Measurements from ENCODE around the gene HK1.

HK1 gene

GRCh38 chr10:69374931-69375306, 96.6 kb downstream of the HK1 start:
- Histone ChIP-seq H3K4me3 (ENCODE audit: low read depth, low read length, poor library complexity, severe bottlenecking) (no peak overlapping the region), H3K9me3 (ENCODE audit: low read length) (no peaks in the 10 kb centered on the region), H3K27ac (ENCODE audit: low read depth, low read length, poor library complexity, severe bottlenecking) (no peak overlapping the region), H3K36me3 (ENCODE audit: insufficient read depth, low read length) (peaks cover 73% of the 10 kb centered on the region), H2AFZ (ENCODE audit: low read length) (no peak overlapping the region), H3K9me2 (ENCODE audit: low read depth, low read length) (no peaks in the 10 kb centered on the region), H3K4me2 (ENCODE audit: low read length) (no peak overlapping the region), H4K20me1 (ENCODE audit: insufficient read depth, low read length) (no peaks in the 10 kb centered on the region), H3K79me2 (ENCODE audit: insufficient read depth, low read length) (no peaks in the 10 kb centered on the region), H3K4me1 (ENCODE audit: insufficient read depth, low read length, severe bottlenecking) (peaks cover 7% of the 10 kb centered on the region), H3K27me3 (ENCODE audit: insufficient read depth, low read length) (no peaks in the 10 kb centered on the region), H3K9ac (ENCODE audit: low read length) (no peak overlapping the region), H3F3A (ENCODE audit: insufficient read depth, low read length) (no peaks in the 10 kb centered on the region)
- TF ChIP-seq, protein P1, sequence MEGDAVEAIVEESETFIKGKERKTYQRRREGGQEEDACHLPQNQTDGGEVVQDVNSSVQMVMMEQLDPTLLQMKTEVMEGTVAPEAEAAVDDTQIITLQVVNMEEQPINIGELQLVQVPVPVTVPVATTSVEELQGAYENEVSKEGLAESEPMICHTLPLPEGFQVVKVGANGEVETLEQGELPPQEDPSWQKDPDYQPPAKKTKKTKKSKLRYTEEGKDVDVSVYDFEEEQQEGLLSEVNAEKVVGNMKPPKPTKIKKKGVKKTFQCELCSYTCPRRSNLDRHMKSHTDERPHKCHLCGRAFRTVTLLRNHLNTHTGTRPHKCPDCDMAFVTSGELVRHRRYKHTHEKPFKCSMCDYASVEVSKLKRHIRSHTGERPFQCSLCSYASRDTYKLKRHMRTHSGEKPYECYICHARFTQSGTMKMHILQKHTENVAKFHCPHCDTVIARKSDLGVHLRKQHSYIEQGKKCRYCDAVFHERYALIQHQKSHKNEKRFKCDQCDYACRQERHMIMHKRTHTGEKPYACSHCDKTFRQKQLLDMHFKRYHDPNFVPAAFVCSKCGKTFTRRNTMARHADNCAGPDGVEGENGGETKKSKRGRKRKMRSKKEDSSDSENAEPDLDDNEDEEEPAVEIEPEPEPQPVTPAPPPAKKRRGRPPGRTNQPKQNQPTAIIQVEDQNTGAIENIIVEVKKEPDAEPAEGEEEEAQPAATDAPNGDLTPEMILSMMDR (IDR thresholded peaks at IDR 0.05; ENCODE audit: low read length) = no peak
- no peak for TF ChIP-seq EZH2 (IDR thresholded peaks at IDR 0.05; ENCODE audit: borderline replicate concordance, low read length)

DNA sequence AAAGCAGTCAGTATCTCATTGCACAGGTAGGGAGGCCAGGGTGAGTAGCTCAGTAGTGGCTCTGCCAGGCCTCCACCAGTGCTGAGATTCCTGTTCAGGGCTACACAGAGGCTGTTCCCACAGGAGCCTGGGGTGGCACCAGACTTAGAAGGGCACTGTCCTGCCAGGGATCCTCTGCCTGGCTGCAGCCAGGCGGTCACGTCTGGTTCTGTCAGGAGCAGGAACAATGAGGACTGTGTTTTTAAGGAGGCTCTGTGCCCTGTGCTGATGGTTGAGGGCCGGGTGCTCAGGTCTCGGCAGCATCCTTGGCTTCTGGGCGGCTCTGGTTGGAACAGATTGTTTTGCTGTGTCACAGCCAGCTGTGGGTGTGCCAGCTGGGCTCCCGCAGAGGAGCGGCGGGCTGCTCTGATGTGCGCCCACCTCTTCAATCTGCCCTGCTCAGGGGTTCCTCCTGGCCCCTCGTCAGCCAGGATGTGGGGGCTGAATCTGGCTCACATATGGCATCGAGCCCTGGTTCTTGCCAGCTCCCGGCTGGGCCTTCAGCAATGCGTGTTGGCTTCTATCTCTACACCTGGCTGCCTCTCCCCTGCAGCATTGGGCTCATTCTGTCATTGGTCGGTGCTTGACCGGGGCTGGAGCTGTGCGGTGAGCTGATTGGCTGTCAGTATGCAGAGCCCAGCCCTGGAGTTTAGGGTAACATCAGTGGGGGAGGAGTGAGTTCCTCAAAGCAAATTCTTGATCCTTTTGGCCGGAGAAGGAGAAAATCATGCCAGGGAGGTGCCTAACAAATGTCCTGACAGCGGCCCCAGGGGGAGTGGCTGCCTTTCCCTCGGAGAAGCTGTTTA, 97.2 kb downstream of the HK1 start:
- no peak overlapping the region for H3K4me2 ChIP-seq (ENCODE audit: low read length)
- H3K9ac ChIP-seq (ENCODE audit: low read length) = no peak overlapping the region
- no peak overlapping the region for H3K27ac ChIP-seq (ENCODE audit: low read depth, low read length, poor library complexity, severe bottlenecking)
- H2AFZ ChIP-seq (ENCODE audit: low read length) = no peak overlapping the region
- H3K36me3 ChIP-seq (ENCODE audit: insufficient read depth, low read length) = peaks cover 72% of the 10 kb centered on the region
- H3K4me1 ChIP-seq (ENCODE audit: insufficient read depth, low read length, severe bottlenecking) = peaks cover 7% of the 10 kb centered on the region
- H3F3A ChIP-seq (ENCODE audit: insufficient read depth, low read length) = no peaks in the 10 kb centered on the region
- TF ChIP-seq EZH2 (IDR thresholded peaks at IDR 0.05; ENCODE audit: borderline replicate concordance, low read length) = no peak
- TF ChIP-seq, protein P1 (IDR thresholded peaks at IDR 0.05; ENCODE audit: low read length) = no peak
- H3K9me2 ChIP-seq (ENCODE audit: low read depth, low read length) = no peaks in the 10 kb centered on the region
- H3K9me3 ChIP-seq (ENCODE audit: low read length) = no peaks in the 10 kb centered on the region
- H3K79me2 ChIP-seq (ENCODE audit: insufficient read depth, low read length) = no peaks in the 10 kb centered on the region
- H4K20me1 ChIP-seq (ENCODE audit: insufficient read depth, low read length) = no peaks in the 10 kb centered on the region
- no peak overlapping the region for H3K4me3 ChIP-seq (ENCODE audit: low read depth, low read length, poor library complexity, severe bottlenecking)
- H3K27me3 ChIP-seq (ENCODE audit: insufficient read depth, low read length) = no peaks in the 10 kb centered on the region

GRCh38 chr10:69376662-69377061, 98.4 kb downstream of the HK1 start:
- Histone ChIP-seq H3K27ac (ENCODE audit: low read depth, low read length, poor library complexity, severe bottlenecking) (no peak overlapping the region), H3K9me2 (ENCODE audit: low read depth, low read length) (no peaks in the 10 kb centered on the region), H3K4me2 (ENCODE audit: low read length) (no peak overlapping the region), H3K4me3 (ENCODE audit: low read depth, low read length, poor library complexity, severe bottlenecking) (no peak overlapping the region), H3K36me3 (ENCODE audit: insufficient read depth, low read length) (peaks cover 69% of the 10 kb centered on the region), H3F3A (ENCODE audit: insufficient read depth, low read length) (no peaks in the 10 kb centered on the region), H4K20me1 (ENCODE audit: insufficient read depth, low read length) (no peaks in the 10 kb centered on the region), H3K79me2 (ENCODE audit: insufficient read depth, low read length) (no peaks in the 10 kb centered on the region), H3K27me3 (ENCODE audit: insufficient read depth, low read length) (no peaks in the 10 kb centered on the region), H3K9ac (ENCODE audit: low read length) (no peak overlapping the region), H2AFZ (ENCODE audit: low read length) (no peak overlapping the region), H3K9me3 (ENCODE audit: low read length) (no peaks in the 10 kb centered on the region), H3K4me1 (ENCODE audit: insufficient read depth, low read length, severe bottlenecking) (peaks cover 7% of the 10 kb centered on the region)
- TF ChIP-seq EZH2 (IDR thresholded peaks at IDR 0.05; ENCODE audit: borderline replicate concordance, low read length) = no peak
- TF ChIP-seq, protein P1 (IDR thresholded peaks at IDR 0.05; ENCODE audit: low read length) = no peak
